CD4-positive, alpha-beta T cell (primary cell): Measurements from ENCODE around the gene SNRPD2. TPM values are rescaled to one million over a fixed set of nuclear protein-coding genes. Genes with fewer than 3 reads are reported as not detected.

ENCODE experiments used
- ATAC-seq: fragments of 200-7000 bp; cut with Tn5 transposase; one replicate; pipeline ENCODE4 v1.10.0; 2022; ENCODE audit warnings: mild to moderate bottlenecking; ENCODE audit not compliant: poor library complexity
- CTCF ChIA-PET: fragments of 350-600 bp; sonication (Branson Sonifier 250); formaldehyde crosslinking; loops from one replicate; lab custom pipeline; 2021; ENCODE audit warnings: antibody characterized with exemption, inconsistent platforms; lab: Charles Lee
- POLR2A ChIA-PET: fragments of 350-600 bp; sonication (Branson Sonifier 250); formaldehyde crosslinking; loops from one replicate; lab custom pipeline; 2021; ENCODE audit warnings: antibody characterized with exemption, inconsistent platforms; lab: Charles Lee
- DNase-seq, 14 experiments: peaks; one replicate each; pipeline ENCODE4 v3.0.0-alpha.2; 2013 to 2020; ENCODE audit warnings: mixed read lengths in 2 of 14
- H3K27ac ChIP-seq, 2 donors: one replicate each; pipeline versions ENCODE4 v1.5.1 to v1.7.0; 2013; ENCODE audit warnings: low read length in 2 of 2, low read depth in 1 of 2, mild to moderate bottlenecking in 1 of 2
- H3K27me3 ChIP-seq, 2 experiments: 1 replicate in 1 of 2; 2 replicates in 1 of 2; pipeline versions ENCODE4 v1.6.1 to v1.7.0; 2013; ENCODE audit warnings: low read length in 2 of 2, control low read depth in 1 of 2, mild to moderate bottlenecking in 1 of 2, moderate library complexity in 1 of 2; ENCODE audit not compliant: insufficient read depth in 2 of 2, control insufficient read depth in 1 of 2
- H3K36me3 ChIP-seq: one replicate; pipeline ENCODE4 v1.6.1; 2013; ENCODE audit warnings: low read length, control low read depth; ENCODE audit not compliant: insufficient read depth
- H3K4me1 ChIP-seq: one replicate; pipeline ENCODE4 v1.6.1; 2013; ENCODE audit warnings: low read length, control low read depth; ENCODE audit not compliant: insufficient read depth
- H3K4me3 ChIP-seq: one replicate; pipeline ENCODE4 v1.5.1; 2013; ENCODE audit warnings: mild to moderate bottlenecking, low read length, moderate library complexity
- H3K9me3 ChIP-seq, 2 experiments: 1 replicate in 1 of 2; 2 replicates in 1 of 2; pipeline versions ENCODE4 v1.6.1 to v1.7.0; 2013; ENCODE audit warnings: low read length in 2 of 2, mild to moderate bottlenecking in 2 of 2, control low read depth in 1 of 2, moderate library complexity in 1 of 2; ENCODE audit not compliant: control insufficient read depth in 1 of 2, insufficient read depth in 1 of 2
- H3K27ac Mint-ChIP-seq: one replicate; pipeline ENCODE4 v1.8.0; 2020; ENCODE audit warnings: mixed read lengths
- H3K27me3 Mint-ChIP-seq: one replicate; pipeline ENCODE4 v1.8.0; 2021; ENCODE audit warnings: mixed read lengths
- H3K36me3 Mint-ChIP-seq: one replicate; pipeline ENCODE4 v1.8.0; 2021; ENCODE audit warnings: low read depth, mixed read lengths
- H3K4me1 Mint-ChIP-seq: one replicate; pipeline ENCODE4 v1.8.0; 2021; ENCODE audit warnings: low read depth, mixed read lengths
- H3K4me3 Mint-ChIP-seq: one replicate; pipeline ENCODE4 v1.8.0; 2020; ENCODE audit warnings: mild to moderate bottlenecking, mixed read lengths
- H3K9me3 Mint-ChIP-seq: one replicate; pipeline ENCODE4 v1.8.0; 2020; ENCODE audit warnings: mixed read lengths
- intact Hi-C, 2 experiments: fragments of 100-400 bp; cut with DNase I in 1 of 2; cut with micrococcal nuclease in 1 of 2; formaldehyde crosslinking; loops; one replicate each; pipeline versions ENCODE4 v1.15.1 to v1.9.0; 2023 to 2025; cut with DNase I, micrococcal nuclease
- total RNA-seq, 174 experiments: library from RNA in 2 of 174; stranded (reverse) in 2 of 174; gene quantifications; one replicate each; pipeline ENCODE4 v1.2.3 and lab custom pipeline; 2021 to 2026
- TF ChIP-seq, protein P1 (sequence below): fragments of 200-600 bp; IDR thresholded peaks from one replicate; pipeline ENCODE4 v1.8.0; 2022; ENCODE audit warnings: antibody characterized with exemption, mild to moderate bottlenecking

Gene SNRPD2
- total RNA-seq, 2 experiments from 2014 or later: 367 to 369 TPM

- no peaks in the 10 kb centered on the region for H3K27me3 Mint-ChIP-seq
- peaks cover 28% of the 10 kb centered on the region for H3K4me1 ChIP-seq
- no peaks in the 10 kb centered on the region for H3K9me3 ChIP-seq
- H3K27ac Mint-ChIP-seq: peak overlapping the region; percentile 89
- POLR2A ChIA-PET: interaction anchor here (0.7 to 4.0 kb wide), 12 partner anchors 9 to 539 kb away, joined by 3 to 56 read pairs (median 6); partner anchors contain the start of genes BLOC1S3, FBXO46, FOSB and OPA3
- intact Hi-C loops: loop anchor here (1.0 to 5.0 kb wide), 8 partner anchors 12 to 629 kb away; partner anchors contain the start of genes FBXO46 (in 2 of the 2), QPCTL (in 2 of the 2), CCDC61 (in 1 of the 2) and FOXA3 (in 1 of the 2)
- CTCF ChIA-PET: interaction anchor here (1.1 to 3.9 kb wide), 4 partner anchors 12 to 239 kb away, joined by 5 to 22 read pairs (median 10); partner anchors contain the start of genes FBXO46 and QPCTL
- H3K9me3 Mint-ChIP-seq: no peaks in the 10 kb centered on the region
- no peaks in the 10 kb centered on the region for H3K27me3 ChIP-seq
- H3K36me3 Mint-ChIP-seq: peaks cover 27% of the 10 kb centered on the region
- peak overlapping the region; percentile 80 to 96 for H3K27ac ChIP-seq
- ATAC-seq (no peak), DNase-seq (no peak)
- peak overlapping the region; percentile 90 for H3K4me3 Mint-ChIP-seq
- TF ChIP-seq, protein P1, sequence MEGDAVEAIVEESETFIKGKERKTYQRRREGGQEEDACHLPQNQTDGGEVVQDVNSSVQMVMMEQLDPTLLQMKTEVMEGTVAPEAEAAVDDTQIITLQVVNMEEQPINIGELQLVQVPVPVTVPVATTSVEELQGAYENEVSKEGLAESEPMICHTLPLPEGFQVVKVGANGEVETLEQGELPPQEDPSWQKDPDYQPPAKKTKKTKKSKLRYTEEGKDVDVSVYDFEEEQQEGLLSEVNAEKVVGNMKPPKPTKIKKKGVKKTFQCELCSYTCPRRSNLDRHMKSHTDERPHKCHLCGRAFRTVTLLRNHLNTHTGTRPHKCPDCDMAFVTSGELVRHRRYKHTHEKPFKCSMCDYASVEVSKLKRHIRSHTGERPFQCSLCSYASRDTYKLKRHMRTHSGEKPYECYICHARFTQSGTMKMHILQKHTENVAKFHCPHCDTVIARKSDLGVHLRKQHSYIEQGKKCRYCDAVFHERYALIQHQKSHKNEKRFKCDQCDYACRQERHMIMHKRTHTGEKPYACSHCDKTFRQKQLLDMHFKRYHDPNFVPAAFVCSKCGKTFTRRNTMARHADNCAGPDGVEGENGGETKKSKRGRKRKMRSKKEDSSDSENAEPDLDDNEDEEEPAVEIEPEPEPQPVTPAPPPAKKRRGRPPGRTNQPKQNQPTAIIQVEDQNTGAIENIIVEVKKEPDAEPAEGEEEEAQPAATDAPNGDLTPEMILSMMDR: no peak
- peaks cover 26% of the 10 kb centered on the region for H3K36me3 ChIP-seq
- H3K4me3 ChIP-seq: peak overlapping the region; percentile 78
- H3K4me1 Mint-ChIP-seq: peaks cover 42% of the 10 kb centered on the region
Observed at GRCh38 chr19:45717983-45718650, 26.4 kb upstream of the SNRPD2 start.

DNA sequence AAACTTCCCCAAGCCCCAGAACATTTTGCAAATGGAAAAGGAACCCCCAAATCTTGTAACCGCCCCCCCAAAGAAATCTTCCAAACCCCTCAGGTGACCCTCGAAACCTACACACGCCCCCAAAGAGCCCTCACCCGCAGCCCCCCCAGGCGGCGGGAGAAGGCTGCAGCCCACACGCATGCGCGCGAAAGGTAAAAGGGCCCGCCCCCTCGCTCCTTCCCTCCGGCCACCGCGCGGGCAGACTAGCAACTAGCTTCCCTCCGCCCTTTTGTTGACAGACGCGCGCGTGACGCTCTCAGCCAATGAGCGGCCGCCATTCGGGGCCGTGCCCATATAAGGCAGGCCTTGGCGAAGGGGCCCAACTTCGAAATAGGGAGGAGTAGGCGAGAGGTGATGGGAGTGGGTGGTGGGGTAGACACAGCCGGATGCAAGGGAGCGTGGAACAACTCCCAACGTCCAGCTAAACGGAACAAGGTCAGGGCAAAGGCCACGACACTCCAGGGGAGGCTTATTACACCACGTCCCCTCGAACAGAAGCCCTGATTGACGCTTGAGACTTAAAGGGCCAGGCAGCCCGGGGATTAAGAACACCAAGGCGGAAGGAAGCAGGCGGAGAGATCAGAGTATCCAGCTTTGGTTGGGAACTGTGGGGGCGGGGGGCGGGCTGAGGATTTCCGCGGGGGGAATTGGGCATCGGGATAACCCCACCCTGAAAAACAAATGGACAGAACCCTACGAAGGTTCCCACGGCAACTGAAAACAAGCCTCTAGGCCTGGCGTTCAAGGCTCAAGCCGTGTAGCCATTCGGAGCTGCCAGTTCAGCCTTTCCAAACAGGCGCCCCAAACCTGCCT is 25.6 kb upstream of the SNRPD2 start:
- Mint-ChIP-seq H3K4me3 (peak overlapping the region; percentile 90), H3K27me3 (no peaks in the 10 kb centered on the region), H3K36me3 (peaks cover 27% of the 10 kb centered on the region), H3K4me1 (peaks cover 42% of the 10 kb centered on the region), H3K27ac (peak overlapping the region; percentile 89), H3K9me3 (no peaks in the 10 kb centered on the region)
- DNase-seq (peak; percentile 92 to 99 (median 96)), ATAC-seq (peak; percentile 95)
- ChIA-PET CTCF (interaction anchor here (0.6 to 3.9 kb wide), 7 partner anchors 10 to 238 kb away, joined by 3 to 22 read pairs (median 5); partner anchors contain the start of genes FBXO46 and QPCTL), POLR2A (interaction anchor here (0.6 to 4.0 kb wide), 26 partner anchors 8 to 539 kb away, joined by 3 to 56 read pairs (median 4); partner anchors contain the start of genes BLOC1S3, DMWD, FBXO46 and FOSB)
- Histone ChIP-seq H3K27me3 (no peaks in the 10 kb centered on the region), H3K27ac (peak overlapping the region; percentile 80 to 96), H3K36me3 (peaks cover 29% of the 10 kb centered on the region), H3K9me3 (no peaks in the 10 kb centered on the region), H3K4me3 (peak overlapping the region; percentile 78), H3K4me1 (peaks cover 28% of the 10 kb centered on the region)
- intact Hi-C loops: loop anchor here (1.0 to 5.0 kb wide), 8 partner anchors 13 to 630 kb away; partner anchors contain the start of genes FBXO46 (in 2 of the 2), QPCTL (in 2 of the 2), CCDC61 (in 1 of the 2) and FOXA3 (in 1 of the 2)
- TF ChIP-seq, protein P1: no peak
